Naive B cell (primary cell): ENCODE data around the gene ENTPD8. TPM values are rescaled to one million over a fixed set of nuclear protein-coding genes. Genes with fewer than 3 reads are reported as not detected.

Experiments
- ATAC-seq, 2 donors: fragments of 150-1000 bp; cut with Tn5 transposase; 2 replicates each; pipeline ENCODE4 v1.10.0; 2021; ENCODE audit warnings: low read depth in 2 of 2, mild to moderate bottlenecking in 2 of 2, moderate library complexity in 2 of 2
- DNase-seq: peaks from one replicate; pipeline ENCODE4 v3.0.0; 2022
- H3K27ac Mint-ChIP-seq, 6 donors: one replicate each; pipeline ENCODE4 v1.8.0; 2020 to 2022; ENCODE audit warnings: mild to moderate bottlenecking in 6 of 6, mixed read lengths in 6 of 6, moderate library complexity in 5 of 6, inconsistent platforms in 2 of 6
- H3K27me3 Mint-ChIP-seq, 3 donors: one replicate each; pipeline ENCODE4 v1.8.0; 2021 to 2022; ENCODE audit warnings: mixed read lengths in 3 of 3, mild to moderate bottlenecking in 1 of 3
- H3K36me3 Mint-ChIP-seq, 2 donors: one replicate each; pipeline ENCODE4 v1.8.0; 2020 to 2022; ENCODE audit warnings: mixed read lengths in 2 of 2, inconsistent platforms in 1 of 2, mild to moderate bottlenecking in 1 of 2
- H3K4me1 Mint-ChIP-seq, 3 donors: one replicate each; pipeline ENCODE4 v1.8.0; 2020 to 2022; ENCODE audit warnings: mixed read lengths in 3 of 3, inconsistent platforms in 1 of 3, mild to moderate bottlenecking in 1 of 3, moderate library complexity in 1 of 3
- H3K4me3 Mint-ChIP-seq, 8 donors: one replicate each; pipeline ENCODE4 v1.8.0; 2020 to 2022; ENCODE audit warnings: mild to moderate bottlenecking in 8 of 8, mixed read lengths in 8 of 8, moderate library complexity in 8 of 8, inconsistent platforms in 2 of 8
- H3K9me3 Mint-ChIP-seq, 7 donors: one replicate each; pipeline ENCODE4 v1.8.0; 2020 to 2022; ENCODE audit warnings: mixed read lengths in 7 of 7, mild to moderate bottlenecking in 5 of 7, inconsistent platforms in 2 of 7, moderate library complexity in 1 of 7
- polyA plus RNA-seq, 6 donors: library from polyadenylated mRNA; unstranded; fragments of 300-500 nt; fragmentation: Illumina TruSeq; gene quantifications; one replicate each; pipeline ENCODE4 v1.2.3, GENCODE V29; 2021; ENCODE audit warnings: low read depth in 6 of 6

ENTPD8 gene
- polyA plus RNA-seq, 6 donors from 2014 or later: not detected

DNA sequence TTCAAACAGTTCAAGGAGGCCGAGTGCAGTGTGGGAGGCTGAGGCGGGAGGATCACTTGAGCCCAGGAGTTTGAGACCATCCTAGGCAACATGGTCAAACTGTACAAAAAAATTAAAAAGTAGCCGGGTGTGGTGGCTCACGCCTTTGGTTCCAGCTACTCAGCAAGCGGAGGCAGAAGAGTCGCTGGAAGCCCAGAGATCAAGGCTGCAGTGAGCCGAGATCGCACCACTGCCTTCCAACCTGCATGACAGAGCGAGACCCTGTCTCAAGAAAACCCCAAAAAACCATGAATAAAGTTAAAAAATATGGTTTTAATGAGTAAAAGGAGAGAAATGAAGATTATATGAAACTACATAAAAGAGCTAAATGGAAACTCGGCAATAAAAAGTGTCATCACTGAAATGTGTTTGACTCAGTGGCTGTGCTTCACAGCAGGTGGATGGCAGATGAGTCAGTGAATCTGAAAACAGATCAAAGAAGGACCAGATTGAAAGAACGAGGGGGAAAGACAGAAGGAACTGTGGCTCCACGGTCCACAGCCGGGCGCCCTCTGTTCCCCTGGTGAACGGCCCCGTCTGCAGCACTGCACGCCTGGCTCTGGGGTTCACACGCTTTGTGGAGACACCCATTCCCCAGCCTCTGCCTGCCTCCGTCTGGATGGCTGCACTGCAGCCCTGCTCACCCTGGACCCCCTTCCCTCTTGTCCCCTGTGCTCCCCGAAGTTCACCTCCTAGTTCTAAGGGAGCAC lies 43.3 kb downstream of the ENTPD8 start:
- Mint-ChIP-seq H3K9me3 (peaks cover 0 to 11% (median 3%) of the 10 kb centered on the region in 7 donors), H3K4me1 (peaks cover 24 to 42% (median 28%) of the 10 kb centered on the region in 3 donors), H3K27me3 (no peaks in the 10 kb centered on the region), H3K27ac (peak overlapping the region in 1 of 6 donors; percentile 5), H3K36me3 (peaks cover 15 to 19% of the 10 kb centered on the region in 2 donors), H3K4me3 (peak overlapping the region in 1 of 8 donors; percentile 69)
- ATAC-seq: no peak
- DNase-seq: no peak

DNA sequence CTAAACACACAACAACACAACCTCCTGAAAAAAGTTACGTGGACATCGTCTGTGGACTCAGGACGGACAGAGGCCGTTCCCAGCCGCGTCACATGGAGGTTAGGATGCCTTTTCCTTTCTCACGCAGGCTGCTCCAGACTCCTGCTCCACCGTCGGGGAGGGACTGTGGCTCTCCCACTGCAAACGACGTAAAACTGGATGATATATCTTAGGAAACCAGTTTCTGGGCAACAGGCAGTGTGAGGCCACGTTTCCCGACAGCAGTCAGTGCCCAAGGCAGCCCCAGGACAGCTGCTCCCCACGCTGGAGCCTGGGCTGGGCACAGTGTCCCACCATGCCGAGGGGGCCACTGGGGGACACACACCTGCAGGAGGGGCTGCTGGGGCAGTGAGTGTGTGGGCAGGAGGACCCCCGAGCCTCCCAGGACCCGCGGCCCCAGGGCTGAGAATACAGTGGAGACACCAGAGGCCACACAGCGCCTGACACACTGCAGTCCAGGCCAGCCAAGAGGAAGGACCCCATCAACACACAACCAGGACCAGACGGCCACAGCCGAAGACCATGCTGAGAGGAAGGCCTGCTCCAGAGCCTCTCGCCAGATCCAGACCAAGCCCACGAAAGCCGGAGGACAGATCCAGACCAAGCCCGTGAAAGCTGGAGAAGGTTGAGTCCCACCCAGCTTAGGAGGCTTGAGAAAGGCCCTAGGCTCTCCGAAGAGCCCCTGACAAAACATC lies 44.4 kb downstream of the ENTPD8 start:
- peaks cover 0 to 4% (median 0%) of the 10 kb centered on the region in 7 donors for H3K9me3 Mint-ChIP-seq
- DNase-seq (no peak), ATAC-seq (no peak)
- H3K36me3 Mint-ChIP-seq: peaks cover 9 to 10% of the 10 kb centered on the region in 2 donors
- H3K27ac Mint-ChIP-seq: no peak overlapping the region
- peaks cover 17 to 33% (median 18%) of the 10 kb centered on the region in 3 donors for H3K4me1 Mint-ChIP-seq
- no peaks in the 10 kb centered on the region for H3K27me3 Mint-ChIP-seq
- H3K4me3 Mint-ChIP-seq: peak overlapping the region in 1 of 8 donors; percentile 41

DNA sequence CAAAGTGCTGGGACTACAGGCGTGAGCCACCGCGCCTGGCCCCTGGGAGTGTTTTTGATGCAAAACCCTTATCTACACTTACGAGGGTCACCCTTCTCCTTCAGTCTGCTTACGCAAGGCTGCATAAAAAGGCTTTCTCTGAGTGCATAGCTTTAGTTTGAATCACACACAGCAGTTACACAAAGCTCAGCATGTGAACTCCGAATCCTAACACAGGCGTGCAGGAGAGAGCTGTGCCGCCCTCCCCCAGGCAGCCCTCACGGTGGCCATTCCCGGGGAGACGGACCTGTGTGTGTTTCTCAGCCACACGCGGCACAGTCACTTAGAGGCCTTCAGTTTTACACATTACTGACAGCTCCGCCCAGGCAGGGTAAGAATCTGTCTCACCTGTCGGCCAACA lies 44.9 kb downstream of the ENTPD8 start:
- no peak for DNase-seq
- peaks cover 15 to 30% (median 18%) of the 10 kb centered on the region in 3 donors for H3K4me1 Mint-ChIP-seq
- no peak overlapping the region for H3K27ac Mint-ChIP-seq
- H3K9me3 Mint-ChIP-seq: peaks cover 0 to 4% (median 0%) of the 10 kb centered on the region in 7 donors
- ATAC-seq: no peak
- no peaks in the 10 kb centered on the region for H3K27me3 Mint-ChIP-seq
- no peak overlapping the region for H3K4me3 Mint-ChIP-seq
- peaks cover 9 to 10% of the 10 kb centered on the region in 2 donors for H3K36me3 Mint-ChIP-seq

DNA sequence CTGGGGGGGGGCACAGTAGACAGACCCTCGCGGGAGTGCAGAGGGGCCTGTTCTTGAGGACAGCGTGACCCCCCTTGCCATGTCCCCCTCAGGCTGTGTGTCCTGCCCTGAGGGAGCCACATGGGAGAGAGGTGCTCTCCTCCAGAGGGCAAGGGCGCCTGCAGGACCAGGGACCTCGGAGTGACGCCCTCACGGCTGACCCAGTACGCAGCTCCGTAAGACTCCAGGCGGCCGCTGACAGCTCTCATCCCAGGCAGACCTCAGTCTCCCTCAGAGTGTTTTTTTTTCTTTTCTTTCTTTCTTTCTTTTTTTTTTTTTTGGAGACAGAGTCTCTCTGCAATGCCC lies 45.5 kb downstream of the ENTPD8 start:
- Mint-ChIP-seq H3K4me3 (no peak overlapping the region), H3K9me3 (peaks cover 0 to 4% (median 0%) of the 10 kb centered on the region in 7 donors), H3K27ac (no peak overlapping the region), H3K4me1 (peaks cover 15 to 26% (median 18%) of the 10 kb centered on the region in 3 donors), H3K36me3 (peaks cover 9 to 10% of the 10 kb centered on the region in 2 donors), H3K27me3 (no peaks in the 10 kb centered on the region)
- no peak for ATAC-seq
- no peak for DNase-seq

DNA sequence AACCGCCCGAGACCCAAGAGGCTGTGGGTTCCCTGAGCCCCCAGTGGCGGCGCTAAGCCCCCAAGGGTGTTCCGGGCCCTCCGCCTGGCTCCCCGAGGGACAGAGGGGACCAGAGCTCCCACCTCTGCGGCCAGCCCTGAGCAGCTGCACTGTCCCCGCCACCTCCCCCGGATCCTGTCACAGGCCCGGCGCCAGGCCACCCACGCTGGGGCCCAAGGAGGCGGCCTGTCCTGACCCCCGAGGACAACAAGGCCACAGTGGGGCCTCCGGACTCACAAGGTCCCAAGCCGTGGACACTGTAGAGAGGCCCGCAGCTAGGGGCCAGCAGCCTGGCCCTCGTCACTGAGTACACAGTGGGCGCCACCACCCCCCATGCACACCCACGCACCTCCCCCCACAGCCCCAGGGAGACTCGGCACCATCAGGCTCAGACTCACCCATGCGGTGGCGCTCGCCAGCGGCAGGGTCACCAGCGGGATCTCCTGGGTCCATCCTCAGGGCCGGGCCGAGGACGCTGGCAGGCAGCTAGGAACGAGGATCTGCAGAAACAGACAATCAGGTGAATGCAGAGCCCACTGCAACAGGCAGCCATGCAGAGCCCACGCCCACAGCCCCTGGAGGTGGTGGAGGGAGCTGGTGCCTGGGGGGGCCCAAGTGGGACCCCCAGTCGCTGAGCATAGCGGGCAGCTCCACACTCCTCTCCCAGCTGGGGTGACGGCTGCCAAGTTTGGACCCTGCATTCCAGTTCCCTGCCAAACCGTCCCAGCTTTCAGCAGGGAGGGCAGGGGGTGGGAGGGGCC lies 46.1 kb downstream of the ENTPD8 start:
- no peak for DNase-seq
- Mint-ChIP-seq H3K4me3 (no peak overlapping the region), H3K4me1 (peaks cover 13 to 24% (median 15%) of the 10 kb centered on the region in 3 donors), H3K27me3 (no peaks in the 10 kb centered on the region), H3K27ac (no peak overlapping the region), H3K36me3 (peaks cover 9 to 10% of the 10 kb centered on the region in 2 donors), H3K9me3 (peaks cover 0 to 4% (median 0%) of the 10 kb centered on the region in 7 donors)
- ATAC-seq: no peak

DNA sequence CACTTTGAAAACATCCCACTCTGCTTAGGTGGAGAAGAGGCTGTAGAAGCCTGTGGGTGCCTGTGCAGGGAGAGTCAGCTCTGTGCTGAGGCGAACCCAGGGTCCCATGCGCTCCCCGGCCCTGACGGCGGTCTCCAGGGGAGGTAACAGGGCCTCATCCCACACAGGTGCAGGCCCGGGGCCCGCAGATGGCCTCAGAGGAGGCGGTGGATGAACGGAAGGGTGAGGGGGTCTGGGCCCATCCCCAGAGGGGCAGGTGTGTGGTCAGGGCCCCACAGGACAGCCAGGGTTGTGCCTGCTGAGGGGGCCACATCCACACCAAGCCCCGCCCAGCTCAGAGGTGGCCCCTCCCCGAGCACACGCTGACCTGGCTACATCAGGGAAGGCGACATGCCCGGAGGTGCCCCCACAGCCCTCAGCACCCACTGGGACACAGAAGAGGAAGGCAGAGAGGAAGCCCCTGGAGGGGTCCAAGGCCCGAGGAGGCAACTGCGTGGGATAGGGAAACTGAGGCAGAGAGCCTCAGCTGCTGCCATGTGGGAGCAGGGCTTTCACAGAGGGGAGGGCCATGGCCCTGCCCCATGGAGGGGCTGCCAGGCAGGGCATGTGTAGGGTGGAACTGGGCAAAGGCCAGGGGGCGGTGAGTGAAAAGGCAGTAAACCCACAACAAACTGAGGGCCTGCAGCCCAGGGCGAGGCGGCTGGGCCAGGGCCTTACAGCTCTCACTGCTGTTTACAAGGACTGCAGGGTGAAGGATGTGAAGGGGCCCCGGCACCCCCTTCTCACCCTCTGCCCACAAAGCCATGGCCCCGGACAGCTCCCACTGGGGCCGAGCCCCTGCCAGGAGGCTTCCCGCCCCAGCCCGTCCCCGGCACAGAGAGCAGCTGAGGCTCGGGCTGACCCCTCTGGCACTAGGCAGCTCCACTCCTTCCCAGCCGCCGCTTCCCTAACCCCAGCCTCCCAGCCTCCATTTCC lies 47.7 kb downstream of the ENTPD8 start:
- ATAC-seq (no peak), DNase-seq (no peak)
- H3K27me3 Mint-ChIP-seq: no peaks in the 10 kb centered on the region
- H3K9me3 Mint-ChIP-seq: peaks cover 0 to 4% (median 0%) of the 10 kb centered on the region in 7 donors
- H3K36me3 Mint-ChIP-seq: peaks cover 9 to 10% of the 10 kb centered on the region in 2 donors
- H3K27ac Mint-ChIP-seq: peak overlapping the region in 1 of 6 donors; percentile 88
- peaks cover 3 to 14% (median 12%) of the 10 kb centered on the region in 3 donors for H3K4me1 Mint-ChIP-seq
- no peak overlapping the region for H3K4me3 Mint-ChIP-seq

DNA sequence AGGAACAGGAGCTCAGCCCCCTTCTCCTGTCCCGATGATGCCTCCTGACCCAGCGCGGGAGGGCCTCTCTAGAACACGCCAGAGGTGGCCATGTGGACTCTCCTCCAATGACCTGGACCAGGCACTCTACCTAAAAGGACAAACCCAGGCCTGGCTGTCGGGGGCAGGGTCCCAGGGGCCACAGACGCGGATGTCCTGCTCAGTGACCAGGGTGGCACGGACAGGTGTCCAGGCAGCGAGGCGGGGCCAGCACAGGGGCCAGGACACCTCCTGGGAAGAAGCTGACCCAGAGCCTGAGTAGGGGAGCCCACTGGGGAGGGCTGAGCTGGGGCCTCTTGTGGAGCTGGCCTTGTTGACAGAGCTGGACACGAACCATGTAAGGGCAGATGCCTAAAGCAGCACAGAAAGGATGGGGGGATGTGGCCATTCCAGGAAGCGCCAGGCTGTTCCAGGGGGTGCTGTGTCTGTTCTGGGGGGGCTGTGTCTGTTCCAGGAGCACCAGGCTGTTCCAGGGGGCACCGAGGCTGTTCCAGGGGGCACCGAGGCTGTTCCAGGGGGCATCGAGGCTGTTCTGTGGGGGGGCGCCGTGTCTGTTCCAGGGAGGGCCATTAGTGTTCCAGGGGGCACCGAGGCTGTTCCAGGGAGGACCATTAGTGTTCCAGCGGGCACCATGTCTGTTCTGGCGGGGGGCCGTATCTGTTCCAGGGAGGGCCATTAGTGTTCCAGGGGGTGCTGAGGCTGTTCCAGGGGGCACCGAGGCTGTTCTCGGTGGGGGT lies 48.7 kb downstream of the ENTPD8 start:
- no peak for DNase-seq
- H3K4me1 Mint-ChIP-seq: peaks cover 3 to 9% (median 7%) of the 10 kb centered on the region in 3 donors
- no peak overlapping the region for H3K27ac Mint-ChIP-seq
- peaks cover 3 to 5% of the 10 kb centered on the region in 2 donors for H3K36me3 Mint-ChIP-seq
- no peak overlapping the region for H3K4me3 Mint-ChIP-seq
- ATAC-seq: no peak
- H3K9me3 Mint-ChIP-seq: peaks cover 0 to 4% (median 0%) of the 10 kb centered on the region in 7 donors
- no peaks in the 10 kb centered on the region for H3K27me3 Mint-ChIP-seq

DNA sequence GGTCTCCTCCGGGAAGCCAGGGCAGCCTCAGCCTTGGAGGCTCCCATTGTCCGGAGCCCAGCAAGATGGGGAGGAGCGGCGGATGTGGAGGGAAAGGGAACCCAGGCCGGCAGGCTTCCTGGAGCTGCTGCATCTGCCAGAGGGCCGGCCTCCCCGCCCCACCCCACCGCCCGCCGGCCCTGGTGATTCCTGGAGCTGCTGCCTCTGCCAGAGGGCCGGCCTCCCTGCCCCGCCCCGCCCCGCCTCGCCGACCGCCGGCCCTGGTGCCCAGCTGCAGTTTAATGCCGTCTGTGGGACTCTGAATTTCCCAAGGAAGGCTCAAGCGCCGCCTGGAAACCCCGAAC lies 49.8 kb downstream of the ENTPD8 start:
- H3K36me3 Mint-ChIP-seq: no peaks in the 10 kb centered on the region
- H3K4me3 Mint-ChIP-seq: no peak overlapping the region
- no peak for DNase-seq
- H3K27me3 Mint-ChIP-seq: no peaks in the 10 kb centered on the region
- ATAC-seq: no peak
- no peak overlapping the region for H3K27ac Mint-ChIP-seq
- no peaks in the 10 kb centered on the region for H3K9me3 Mint-ChIP-seq
- peaks cover 4 to 6% (median 5%) of the 10 kb centered on the region in 3 donors for H3K4me1 Mint-ChIP-seq

DNA sequence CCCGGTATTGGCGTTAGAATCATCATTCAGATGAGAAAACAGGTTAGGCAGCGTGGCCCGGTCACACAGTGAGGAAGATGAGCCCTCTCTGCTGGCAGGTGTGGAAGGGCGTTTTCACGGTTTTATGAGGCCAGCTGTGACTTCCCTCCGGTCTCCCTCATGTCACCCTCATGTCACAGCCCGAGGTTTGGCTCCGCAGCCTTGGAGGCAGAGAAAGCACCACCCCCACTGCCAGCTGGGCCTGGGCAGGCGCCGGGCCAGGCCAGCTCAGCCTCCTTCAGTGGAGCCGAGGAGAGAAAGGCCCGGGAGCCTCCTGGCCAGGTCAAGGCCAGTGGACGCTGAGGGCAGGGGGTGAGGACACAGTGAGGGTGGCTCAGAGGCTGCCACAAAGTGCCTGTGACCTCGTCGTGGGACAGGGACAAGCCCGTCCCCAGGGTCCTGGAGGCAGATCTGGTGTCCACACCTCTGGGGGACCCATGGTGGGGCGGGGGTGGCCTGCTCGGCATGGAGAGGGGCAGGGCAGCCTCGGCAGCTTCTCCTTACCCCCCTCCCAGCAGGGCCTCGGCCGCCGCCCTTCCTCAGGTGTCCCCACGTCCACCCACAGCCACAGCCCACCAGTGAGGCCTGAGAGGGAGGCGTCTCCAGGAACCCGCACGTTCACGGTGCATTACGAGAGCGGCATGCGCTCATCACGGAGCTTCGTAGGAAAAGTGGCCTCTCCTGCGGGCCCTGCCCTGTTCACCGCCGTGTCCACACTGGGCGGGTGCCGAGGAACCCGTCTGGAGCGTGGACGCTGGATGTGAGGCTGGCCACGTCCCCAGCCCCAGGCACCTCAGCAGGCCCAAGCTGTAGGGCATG lies 50.4 kb downstream of the ENTPD8 start:
- Mint-ChIP-seq H3K4me1 (peaks cover 4 to 6% (median 5%) of the 10 kb centered on the region in 3 donors), H3K27me3 (no peaks in the 10 kb centered on the region), H3K27ac (peak overlapping the region in 3 of 6 donors; percentile 43 to 67 (median 56)), H3K4me3 (no peak overlapping the region), H3K9me3 (no peaks in the 10 kb centered on the region), H3K36me3 (no peaks in the 10 kb centered on the region)
- ATAC-seq (peak; percentile 34 to 51), DNase-seq (no peak)

DNA sequence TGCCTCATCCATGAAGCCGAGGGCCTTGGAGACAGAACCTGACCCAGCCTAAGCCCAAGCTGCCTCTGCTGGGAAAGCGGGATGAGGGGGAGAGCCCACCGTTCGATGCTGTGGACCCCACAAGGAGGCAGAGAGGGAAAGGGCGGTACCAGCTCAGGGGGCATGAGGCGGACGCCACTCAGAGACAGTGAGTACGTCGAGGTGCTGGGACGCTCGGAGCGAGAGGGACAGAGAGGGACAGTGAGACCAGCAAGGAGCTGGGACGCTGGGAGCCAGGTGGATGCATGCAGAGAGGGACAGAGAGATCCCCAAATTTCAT lies 51.8 kb downstream of the ENTPD8 start:
- DNase-seq (no peak), ATAC-seq (no peak)
- Mint-ChIP-seq H3K27me3 (no peaks in the 10 kb centered on the region), H3K27ac (no peak overlapping the region), H3K4me3 (no peak overlapping the region), H3K36me3 (no peaks in the 10 kb centered on the region), H3K4me1 (peaks cover 5 to 6% (median 6%) of the 10 kb centered on the region in 3 donors), H3K9me3 (no peaks in the 10 kb centered on the region)

DNA sequence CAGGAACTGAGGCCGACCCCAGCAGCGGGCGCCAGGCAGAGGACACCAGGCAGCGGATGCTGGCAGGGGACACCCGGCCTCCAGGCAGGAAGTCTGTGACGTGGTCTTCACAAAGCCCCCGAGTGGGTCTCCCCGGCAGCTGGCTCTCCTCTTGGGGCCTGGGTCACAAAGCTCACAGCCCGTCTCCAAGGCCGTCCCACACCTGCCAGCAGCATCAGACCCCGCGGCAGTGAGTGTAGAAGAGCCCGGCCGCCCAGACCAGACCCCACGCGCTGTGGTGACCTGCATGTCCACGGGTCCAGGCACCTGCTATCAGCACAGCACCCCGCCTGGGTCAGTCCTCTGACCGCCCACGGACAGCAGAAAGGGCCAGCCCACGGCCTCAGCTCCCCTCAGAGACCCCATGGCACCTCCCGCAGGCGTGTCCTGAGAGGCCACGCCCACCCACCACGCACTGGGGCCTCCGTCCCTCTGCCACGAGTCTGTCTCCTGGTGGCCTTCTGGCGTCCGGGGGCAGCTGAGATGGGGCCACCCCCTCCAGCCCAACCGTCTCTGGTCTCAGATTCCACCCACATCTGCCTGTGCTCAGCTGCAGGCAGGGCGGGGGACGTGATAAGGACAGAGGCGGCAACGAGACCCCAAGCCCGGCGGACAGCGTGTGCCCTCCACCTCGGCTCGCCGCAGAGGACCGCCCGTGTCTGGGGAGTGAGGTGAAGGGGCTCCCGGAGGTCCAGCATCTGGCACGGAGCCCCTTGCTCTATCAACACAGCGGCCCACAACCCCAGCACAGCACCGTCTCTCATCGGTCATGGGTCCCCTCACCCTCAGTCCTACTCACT lies 52.3 kb downstream of the ENTPD8 start:
- Mint-ChIP-seq H3K4me1 (peaks cover 5 to 7% (median 6%) of the 10 kb centered on the region in 3 donors), H3K4me3 (no peak overlapping the region), H3K9me3 (no peaks in the 10 kb centered on the region), H3K27me3 (no peaks in the 10 kb centered on the region), H3K36me3 (no peaks in the 10 kb centered on the region), H3K27ac (peak overlapping the region in 1 of 6 donors; percentile 59)
- ATAC-seq (no peak), DNase-seq (no peak)
